ENCODE results near the gene SLC12A3.

GRCh38 chr16:56886296-56886695 lies 21.3 kb downstream of the SLC12A3 start:
- TF ChIP-seq CTCF (IDR thresholded peaks at IDR 0.05) (no peak), ZFX (IDR thresholded peaks at IDR 0.05; ENCODE audit: borderline replicate concordance) (no peak)
